ENCODE data around the gene PDZD2.

PDZD2 gene

DNA sequence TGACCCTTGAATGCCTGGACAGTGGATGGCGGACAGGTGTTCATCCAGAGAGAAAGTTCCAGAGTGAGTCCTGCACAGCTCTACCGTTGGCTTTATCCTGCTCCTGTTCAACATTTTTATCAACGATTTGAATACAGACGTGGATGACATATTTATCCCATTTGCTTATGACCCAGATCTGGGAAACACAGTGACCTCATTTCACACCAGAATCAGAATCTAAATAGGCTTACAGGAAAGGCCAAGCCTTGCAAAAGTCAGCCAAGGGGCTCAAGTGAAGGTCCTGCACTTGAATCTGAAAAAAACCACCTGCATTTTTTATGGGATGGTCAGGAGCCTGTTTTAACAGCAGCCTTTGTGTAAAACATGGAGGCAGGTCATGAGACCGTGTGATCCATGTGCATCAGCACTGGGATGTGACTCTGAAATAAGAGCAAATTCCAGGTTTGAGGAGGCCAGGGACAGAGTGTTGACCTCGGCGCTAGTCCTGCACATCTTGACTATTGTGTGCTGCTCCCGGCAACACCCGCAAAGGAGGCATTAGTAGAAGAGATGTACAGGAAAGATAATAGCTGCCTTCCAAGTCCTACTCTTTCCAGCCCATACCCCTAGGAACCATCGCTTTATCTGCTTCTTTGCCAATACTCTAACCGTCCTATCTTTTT lies 18.5 kb downstream of the PDZD2 start:
- H3K4me3 ChIP-seq (ENCODE audit: control insufficient read depth, low read depth, low read length), result no peak overlapping the region
- TF ChIP-seq, protein P1, sequence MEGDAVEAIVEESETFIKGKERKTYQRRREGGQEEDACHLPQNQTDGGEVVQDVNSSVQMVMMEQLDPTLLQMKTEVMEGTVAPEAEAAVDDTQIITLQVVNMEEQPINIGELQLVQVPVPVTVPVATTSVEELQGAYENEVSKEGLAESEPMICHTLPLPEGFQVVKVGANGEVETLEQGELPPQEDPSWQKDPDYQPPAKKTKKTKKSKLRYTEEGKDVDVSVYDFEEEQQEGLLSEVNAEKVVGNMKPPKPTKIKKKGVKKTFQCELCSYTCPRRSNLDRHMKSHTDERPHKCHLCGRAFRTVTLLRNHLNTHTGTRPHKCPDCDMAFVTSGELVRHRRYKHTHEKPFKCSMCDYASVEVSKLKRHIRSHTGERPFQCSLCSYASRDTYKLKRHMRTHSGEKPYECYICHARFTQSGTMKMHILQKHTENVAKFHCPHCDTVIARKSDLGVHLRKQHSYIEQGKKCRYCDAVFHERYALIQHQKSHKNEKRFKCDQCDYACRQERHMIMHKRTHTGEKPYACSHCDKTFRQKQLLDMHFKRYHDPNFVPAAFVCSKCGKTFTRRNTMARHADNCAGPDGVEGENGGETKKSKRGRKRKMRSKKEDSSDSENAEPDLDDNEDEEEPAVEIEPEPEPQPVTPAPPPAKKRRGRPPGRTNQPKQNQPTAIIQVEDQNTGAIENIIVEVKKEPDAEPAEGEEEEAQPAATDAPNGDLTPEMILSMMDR (conservative IDR thresholded peaks at IDR 0.05; ENCODE audit: control insufficient read depth, insufficient read depth, low read depth, low read length), result no peak
- no peak for DNase-seq (ENCODE audit: low read depth)

DNA sequence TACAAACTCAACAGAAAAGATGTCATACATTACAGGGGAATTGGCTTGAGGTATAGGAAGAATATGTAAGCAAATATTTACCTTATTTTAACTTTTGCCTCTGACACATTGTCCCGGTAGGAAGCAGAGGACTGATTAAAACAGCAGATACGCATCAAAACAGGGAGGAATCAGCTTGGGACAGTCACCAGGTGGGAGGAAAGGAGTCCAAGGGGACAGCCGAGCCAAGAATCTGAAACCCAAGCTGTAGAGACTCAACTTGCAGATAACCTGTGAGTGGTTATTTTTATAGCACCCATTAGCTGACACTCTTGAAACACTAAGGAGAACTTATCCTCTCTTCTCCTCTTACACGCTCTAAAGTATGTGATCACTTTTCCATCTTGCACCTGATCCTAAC lies 22.3 kb downstream of the PDZD2 start:
- H3K4me3 ChIP-seq (ENCODE audit: control insufficient read depth, low read depth, low read length), result no peak overlapping the region
- TF ChIP-seq, protein P1 (conservative IDR thresholded peaks at IDR 0.05; ENCODE audit: control insufficient read depth, insufficient read depth, low read depth, low read length), result no peak
- no peak for DNase-seq (ENCODE audit: low read depth)

DNA sequence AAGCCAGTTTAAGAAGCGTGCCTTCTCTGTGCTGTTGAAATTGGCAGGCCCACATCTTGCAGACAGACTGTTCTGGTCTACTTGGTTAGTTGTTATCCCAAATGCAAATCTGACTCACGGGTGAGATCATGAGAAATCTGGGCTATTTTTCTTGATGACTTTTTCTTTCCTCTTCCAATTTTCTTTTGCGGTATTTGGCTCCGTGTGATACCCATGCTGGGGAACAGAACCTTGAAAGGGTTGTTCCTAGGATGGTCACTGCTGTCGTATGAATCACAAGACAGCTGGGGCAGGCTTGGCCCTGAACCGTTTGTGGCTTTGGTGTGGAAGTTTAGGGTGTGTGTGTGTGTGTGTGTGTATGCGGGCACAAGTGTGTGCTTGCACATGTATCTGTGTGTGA lies 24.6 kb downstream of the PDZD2 start:
- DNase-seq (ENCODE audit: low read depth), result peak; percentile 86
- TF ChIP-seq, protein P1 (conservative IDR thresholded peaks at IDR 0.05; ENCODE audit: control insufficient read depth, insufficient read depth, low read depth, low read length), result no peak
- H3K4me3 ChIP-seq (ENCODE audit: control insufficient read depth, low read depth, low read length), result no peak overlapping the region

DNA sequence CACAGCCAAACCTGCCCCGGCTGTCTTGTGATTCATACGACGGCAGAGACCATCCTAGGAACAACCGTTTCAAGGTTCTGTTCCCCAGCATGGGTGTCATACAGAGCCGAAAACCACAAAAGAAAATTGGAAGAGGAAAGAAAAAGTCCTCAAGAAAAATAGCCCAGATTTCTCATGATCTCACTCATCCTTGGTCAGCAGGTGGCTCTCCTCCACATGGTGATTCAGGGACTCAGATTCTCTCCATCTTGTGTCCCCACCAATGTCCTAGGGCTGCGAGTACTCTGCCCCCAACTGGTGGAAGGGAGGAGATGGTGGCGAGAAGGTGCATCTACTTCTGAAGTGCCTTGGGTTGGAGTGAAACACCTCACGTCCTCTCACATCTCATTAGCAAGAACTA lies 25.6 kb downstream of the PDZD2 start:
- no peak overlapping the region for H3K4me3 ChIP-seq (ENCODE audit: control insufficient read depth, low read depth, low read length)
- DNase-seq (ENCODE audit: low read depth), result peak; percentile 37
- TF ChIP-seq, protein P1 (conservative IDR thresholded peaks at IDR 0.05; ENCODE audit: control insufficient read depth, insufficient read depth, low read depth, low read length), result peak; percentile 22

DNA sequence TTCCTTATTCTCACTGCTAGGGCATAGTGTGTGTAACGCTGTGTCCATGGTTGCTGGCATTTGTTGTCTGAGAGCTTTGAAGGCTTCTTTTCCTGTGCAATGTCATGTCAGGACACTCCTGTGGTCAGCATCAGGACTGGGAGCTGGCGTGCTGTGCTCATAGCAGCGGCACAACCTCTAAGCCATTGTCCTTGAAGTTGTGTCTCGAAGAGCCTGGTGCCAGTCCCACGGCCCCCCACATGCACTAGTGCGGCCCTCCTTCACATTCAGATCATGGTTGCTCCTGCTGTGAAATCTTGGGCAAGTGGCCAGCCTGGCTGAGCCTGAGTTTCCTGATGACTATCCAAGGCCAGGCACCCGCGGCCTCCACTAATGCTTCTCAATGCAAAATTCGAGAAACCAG lies 32.4 kb downstream of the PDZD2 start:
- H3K4me3 ChIP-seq (ENCODE audit: control insufficient read depth, low read depth, low read length), result no peak overlapping the region
- TF ChIP-seq, protein P1 (conservative IDR thresholded peaks at IDR 0.05; ENCODE audit: control insufficient read depth, insufficient read depth, low read depth, low read length), result no peak
- DNase-seq (ENCODE audit: low read depth), result no peak

DNA sequence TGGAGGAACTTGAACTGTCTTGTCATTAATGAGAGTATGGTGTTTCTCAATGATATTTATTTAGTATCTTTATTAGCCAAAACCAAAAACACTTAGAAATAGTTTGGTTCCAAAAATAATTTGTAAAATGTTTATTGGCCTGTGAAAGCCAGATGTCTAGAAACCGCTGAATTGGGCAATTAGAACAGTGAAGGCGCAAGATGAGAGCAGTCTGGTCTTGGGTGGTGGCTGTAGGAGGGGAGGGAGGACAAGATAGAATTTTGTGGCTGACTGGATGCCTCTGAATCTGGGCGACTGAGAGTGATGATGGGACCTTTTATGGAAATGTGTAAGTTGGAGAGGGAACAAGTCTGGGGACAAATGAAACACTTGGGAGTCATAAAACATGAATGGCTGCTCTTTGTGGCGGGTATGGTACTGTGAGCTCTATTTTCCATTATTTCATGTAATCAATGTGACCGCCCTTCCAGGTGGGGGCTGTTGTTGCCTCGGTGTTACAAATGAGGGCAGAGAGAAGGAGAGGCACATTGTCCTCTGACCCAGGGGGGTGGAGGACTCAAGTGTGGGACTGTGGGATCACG lies 35.5 kb downstream of the PDZD2 start:
- TF ChIP-seq, protein P1 (conservative IDR thresholded peaks at IDR 0.05; ENCODE audit: control insufficient read depth, insufficient read depth, low read depth, low read length), result no peak
- no peak for DNase-seq (ENCODE audit: low read depth)
- no peak overlapping the region for H3K4me3 ChIP-seq (ENCODE audit: control insufficient read depth, low read depth, low read length)
